T-helper 1 cell treated with Interleukin-12 subunit alpha and Interleukin-12 subunit beta and Interleukin-4 antibody, amounts not matched to agents 30 μg/mL and 1 μg/mL, for 36 hours (primary cell): Measurements from ENCODE around the gene SPEF2.

ENCODE experiments used
- H3K27ac Mint-ChIP-seq: one replicate; pipeline ENCODE4 v1.8.0; 2021; ENCODE audit warnings: mild to moderate bottlenecking, mixed read lengths
- H3K27me3 Mint-ChIP-seq: one replicate; pipeline ENCODE4 v1.8.0; 2021; ENCODE audit warnings: low read depth, mixed read lengths
- H3K36me3 Mint-ChIP-seq: one replicate; pipeline ENCODE4 v1.8.0; 2021; ENCODE audit warnings: low read depth, mixed read lengths
- H3K4me1 Mint-ChIP-seq: one replicate; pipeline ENCODE4 v1.8.0; 2021; ENCODE audit warnings: low read depth, mixed read lengths
- H3K4me3 Mint-ChIP-seq: one replicate; pipeline ENCODE4 v1.8.0; 2021; ENCODE audit warnings: mild to moderate bottlenecking, moderate library complexity, mixed read lengths
- H3K9me3 Mint-ChIP-seq: one replicate; pipeline ENCODE4 v1.8.0; 2021; ENCODE audit warnings: mixed read lengths

Gene SPEF2

GRCh38 chr5:35617435-35618303 lies at the start of gene SPEF2:
TSS of gene SPEF2 (plus strand) at chr5:35617863. CDS start at chr5:35617998, 135 bp downstream.
- peaks cover 33% of the 10 kb centered on the region for H3K9me3 Mint-ChIP-seq
- H3K27me3 Mint-ChIP-seq, result no peaks in the 10 kb centered on the region
- peak within 1 kb of the TSS; percentile 94 for H3K27ac Mint-ChIP-seq
- peak within 1 kb of the TSS; percentile 92 for H3K4me3 Mint-ChIP-seq
- H3K4me1 Mint-ChIP-seq, result peaks cover 30% of the 10 kb centered on the region
- peaks cover 8% of the 10 kb centered on the region for H3K36me3 Mint-ChIP-seq

- Mint-ChIP-seq H3K9me3 (no peaks in the 10 kb centered on the region), H3K36me3 (no peaks in the 10 kb centered on the region), H3K4me3 (no peak overlapping the region), H3K27ac (no peak overlapping the region), H3K4me1 (no peaks in the 10 kb centered on the region), H3K27me3 (peaks cover 3% of the 10 kb centered on the region)
These were observed 42.1 kb upstream of the SPEF2 start for GRCh38 chr5:35575578-35575977.

- no peaks in the 10 kb centered on the region for H3K4me1 Mint-ChIP-seq
- no peaks in the 10 kb centered on the region for H3K9me3 Mint-ChIP-seq
- H3K27me3 Mint-ChIP-seq, result peaks cover 25% of the 10 kb centered on the region
- no peak overlapping the region for H3K27ac Mint-ChIP-seq
- H3K36me3 Mint-ChIP-seq, result no peaks in the 10 kb centered on the region
- H3K4me3 Mint-ChIP-seq, result no peak overlapping the region
These were observed 30.2 kb upstream of the SPEF2 start for GRCh38 chr5:35587419-35587818.

GRCh38 chr5:35593338-35593737 lies 24.3 kb upstream of the SPEF2 start:
- H3K27me3 Mint-ChIP-seq, result peaks cover 15% of the 10 kb centered on the region
- no peak overlapping the region for H3K4me3 Mint-ChIP-seq
- H3K27ac Mint-ChIP-seq, result no peak overlapping the region
- H3K9me3 Mint-ChIP-seq, result no peaks in the 10 kb centered on the region
- no peaks in the 10 kb centered on the region for H3K36me3 Mint-ChIP-seq
- no peaks in the 10 kb centered on the region for H3K4me1 Mint-ChIP-seq

GRCh38 chr5:35598707-35599370 lies 18.8 kb upstream of the SPEF2 start:
- Mint-ChIP-seq H3K9me3 (peaks cover 15% of the 10 kb centered on the region), H3K4me1 (peaks cover 6% of the 10 kb centered on the region), H3K27me3 (peaks cover 13% of the 10 kb centered on the region), H3K36me3 (no peaks in the 10 kb centered on the region), H3K27ac (no peak overlapping the region), H3K4me3 (no peak overlapping the region)

DNA sequence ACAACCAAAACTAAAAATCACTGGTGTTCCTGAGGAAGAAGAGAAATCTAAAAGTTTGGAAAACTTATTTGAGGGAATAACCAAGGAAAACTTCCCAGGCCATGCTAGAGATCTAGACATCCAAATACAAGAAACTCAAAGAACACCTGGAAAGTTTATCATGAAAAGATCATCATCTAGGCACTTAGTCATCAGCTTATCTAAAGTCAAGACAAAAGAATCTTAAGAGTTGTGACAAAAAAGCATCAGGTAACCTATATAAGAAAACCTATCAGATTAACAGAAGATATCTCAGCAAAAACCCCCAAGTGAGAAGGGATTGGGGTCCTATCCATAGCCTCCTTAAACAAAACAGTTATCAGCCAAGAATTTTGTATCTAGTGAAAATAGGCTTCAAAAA lies 17.1 kb upstream of the SPEF2 start:
- Mint-ChIP-seq H3K36me3 (no peaks in the 10 kb centered on the region), H3K4me3 (no peak overlapping the region)

GRCh38 chr5:35608881-35609779 lies 8.5 kb upstream of the SPEF2 start:
- Mint-ChIP-seq H3K36me3 (peaks cover 3% of the 10 kb centered on the region), H3K27me3 (peaks cover 9% of the 10 kb centered on the region), H3K4me1 (peaks cover 1% of the 10 kb centered on the region), H3K27ac (no peak overlapping the region), H3K4me3 (no peak overlapping the region), H3K9me3 (peaks cover 13% of the 10 kb centered on the region)

More for the DNA sequence above, 17.1 kb upstream of the SPEF2 start:
- no peak overlapping the region for H3K27ac Mint-ChIP-seq
- peaks cover 24% of the 10 kb centered on the region for H3K9me3 Mint-ChIP-seq
- H3K27me3 Mint-ChIP-seq, result peaks cover 24% of the 10 kb centered on the region
- peaks cover 6% of the 10 kb centered on the region for H3K4me1 Mint-ChIP-seq

GRCh38 chr5:35617060-35617434 lies 616 bp upstream of the SPEF2 start:
- H3K4me3 Mint-ChIP-seq, result peak overlapping the region; percentile 92

DNA sequence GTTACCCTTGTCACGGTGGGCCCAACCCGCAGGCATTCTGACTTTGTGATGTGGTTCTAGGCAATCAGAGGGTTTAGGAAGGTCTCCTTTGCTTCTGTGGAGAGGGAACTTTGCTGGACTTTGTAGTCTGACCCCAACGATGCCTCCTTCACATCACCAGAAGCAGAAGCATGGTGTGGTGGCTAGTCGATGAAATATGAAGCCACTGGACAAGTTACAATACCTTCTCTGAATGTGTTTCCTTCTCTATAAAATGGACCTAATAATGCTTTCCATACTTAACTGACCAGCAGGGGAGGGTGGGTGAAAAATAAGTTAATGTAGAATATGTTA lies 607 bp downstream of the SPEF2 start:
- H3K27ac Mint-ChIP-seq, result peak overlapping the region; percentile 94
- peaks cover 35% of the 10 kb centered on the region for H3K4me1 Mint-ChIP-seq
- peaks cover 7% of the 10 kb centered on the region for H3K36me3 Mint-ChIP-seq
- H3K27me3 Mint-ChIP-seq, result no peaks in the 10 kb centered on the region
- peaks cover 31% of the 10 kb centered on the region for H3K9me3 Mint-ChIP-seq
- H3K4me3 Mint-ChIP-seq, result peak overlapping the region; percentile 92

More at GRCh38 chr5:35617060-35617434, 616 bp upstream of the SPEF2 start:
- peak overlapping the region; percentile 94 for H3K27ac Mint-ChIP-seq
- H3K4me1 Mint-ChIP-seq, result peaks cover 28% of the 10 kb centered on the region
- H3K9me3 Mint-ChIP-seq, result peaks cover 33% of the 10 kb centered on the region
- H3K36me3 Mint-ChIP-seq, result peaks cover 8% of the 10 kb centered on the region
- H3K27me3 Mint-ChIP-seq, result no peaks in the 10 kb centered on the region

DNA sequence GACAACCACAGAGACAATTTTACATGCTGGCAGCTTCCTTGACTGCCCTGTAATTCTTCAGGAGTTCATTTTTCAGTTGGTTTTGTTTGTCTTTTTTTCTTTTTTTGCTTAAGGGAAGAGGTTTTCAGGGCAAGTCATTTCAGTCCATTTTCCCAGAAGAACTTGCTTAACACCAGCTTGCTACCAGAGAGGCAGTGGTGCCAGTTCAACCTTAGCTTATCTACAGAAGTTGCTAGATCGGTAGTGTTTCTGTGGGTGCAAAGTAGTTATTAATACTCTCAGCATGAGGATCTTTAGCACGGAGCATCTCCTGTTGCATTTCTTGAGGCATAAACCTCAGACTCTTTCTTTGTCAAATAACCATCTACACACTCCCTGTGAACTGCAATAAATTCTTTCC lies 1.1 kb downstream of the SPEF2 start:
- Mint-ChIP-seq H3K36me3 (peaks cover 5% of the 10 kb centered on the region), H3K4me1 (peaks cover 35% of the 10 kb centered on the region), H3K9me3 (peaks cover 26% of the 10 kb centered on the region), H3K27ac (peak overlapping the region; percentile 12), H3K27me3 (no peaks in the 10 kb centered on the region), H3K4me3 (peak overlapping the region; percentile 92)

DNA sequence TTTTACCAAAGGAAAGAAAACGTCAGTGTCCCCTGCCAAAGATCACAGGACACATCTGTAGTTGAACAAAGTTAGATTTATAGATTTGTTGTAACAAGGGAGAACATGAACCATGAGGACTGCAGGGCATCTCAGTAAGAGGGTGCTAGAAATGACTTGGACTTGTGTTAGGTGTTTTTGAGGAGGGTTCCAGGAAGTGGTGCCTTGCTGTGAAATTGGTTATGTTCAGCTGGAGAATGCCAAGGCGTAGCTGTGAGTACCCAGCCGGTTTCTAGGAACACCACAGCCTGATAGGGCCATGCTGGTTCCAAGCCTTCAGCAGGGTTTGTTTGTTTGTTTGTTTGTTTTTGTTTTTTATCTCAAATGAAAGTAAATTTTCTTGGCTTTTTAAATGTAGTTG lies 5.3 kb downstream of the SPEF2 start:
- Mint-ChIP-seq H3K27ac (no peak overlapping the region), H3K27me3 (no peaks in the 10 kb centered on the region), H3K36me3 (peaks cover 4% of the 10 kb centered on the region), H3K4me3 (no peak overlapping the region), H3K4me1 (peaks cover 24% of the 10 kb centered on the region), H3K9me3 (no peaks in the 10 kb centered on the region)

GRCh38 chr5:35623991-35624390 lies 6.3 kb downstream of the SPEF2 start:
- Mint-ChIP-seq H3K4me1 (peaks cover 18% of the 10 kb centered on the region), H3K36me3 (peaks cover 10% of the 10 kb centered on the region), H3K27me3 (no peaks in the 10 kb centered on the region), H3K27ac (no peak overlapping the region), H3K9me3 (no peaks in the 10 kb centered on the region), H3K4me3 (no peak overlapping the region)

GRCh38 chr5:35626108-35626507 lies 8.4 kb downstream of the SPEF2 start:
- peaks cover 20% of the 10 kb centered on the region for H3K36me3 Mint-ChIP-seq
- H3K27ac Mint-ChIP-seq, result no peak overlapping the region
- no peaks in the 10 kb centered on the region for H3K9me3 Mint-ChIP-seq
- H3K4me3 Mint-ChIP-seq, result no peak overlapping the region
- H3K27me3 Mint-ChIP-seq, result no peaks in the 10 kb centered on the region
- H3K4me1 Mint-ChIP-seq, result peaks cover 14% of the 10 kb centered on the region

GRCh38 chr5:35626553-35626952 lies 8.9 kb downstream of the SPEF2 start:
- H3K4me3 Mint-ChIP-seq, result no peak overlapping the region
- H3K4me1 Mint-ChIP-seq, result peaks cover 14% of the 10 kb centered on the region
- H3K27me3 Mint-ChIP-seq, result no peaks in the 10 kb centered on the region
- H3K36me3 Mint-ChIP-seq, result peaks cover 22% of the 10 kb centered on the region
- H3K9me3 Mint-ChIP-seq, result no peaks in the 10 kb centered on the region
- H3K27ac Mint-ChIP-seq, result no peak overlapping the region
